Left lobe of liver (tissue), 2 donors: ENCODE results near the gene TTYH1. TPM values are rescaled to one million over a fixed set of nuclear protein-coding genes. Genes with fewer than 3 reads are reported as not detected.
"Not testable (repeated sequence)": the region's sequence is repeated elsewhere in the genome, so short reads cannot be mapped to it uniquely, and the experiment has no call there.

Source experiments
- ATAC-seq: fragments of 200-7000 bp; cut with Tn5 transposase; one replicate; pipeline ENCODE4 v1.9.1; 2020; ENCODE audit warnings: mild to moderate bottlenecking, moderate library complexity
- DNase-seq: peaks from one replicate; pipeline ENCODE4 v3.0.0-alpha.2; 2020; ENCODE audit warnings: low spot score
- total RNA-seq: library from RNA; stranded (reverse); gene quantifications from one replicate; pipeline ENCODE4 v1.2.1, GENCODE V29; 2021
- donor health status: DM: no; HTN: no; CAD: no; lungs with moderate emphysema.
- donor health status: DM: no; HTN: yes; CAD: no.

The TTYH1 gene
- 0.33 TPM for total RNA-seq

- ATAC-seq (no peak), DNase-seq (no peak)
These were observed at the start of gene TTYH1 for GRCh38 chr19:54415208-54415900. Gene TTYH1, plus strand, starts transcription at chr19:54415464. Its CDS starts 89 bp downstream, at chr19:54415553.

DNA sequence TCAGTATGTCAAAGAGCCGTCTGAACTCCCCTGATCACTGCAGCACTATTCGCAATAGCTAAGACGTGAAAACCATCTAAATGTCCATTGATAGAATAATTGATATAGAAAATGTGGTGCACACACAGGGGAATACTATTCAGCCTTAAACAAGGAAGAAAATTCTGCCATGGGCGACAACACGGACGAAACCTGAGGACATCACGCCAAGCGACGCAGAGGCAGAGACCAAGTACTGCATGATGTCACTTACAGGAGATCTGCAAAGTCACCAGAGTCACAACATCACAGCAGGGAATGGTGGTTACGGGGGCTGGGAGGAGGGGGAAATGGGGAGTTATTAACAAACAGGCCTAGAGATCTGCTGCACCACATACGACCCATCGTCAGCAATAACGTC lies 49.5 kb upstream of the TTYH1 start:
- not testable (repeated sequence) for DNase-seq, ATAC-seq

DNA sequence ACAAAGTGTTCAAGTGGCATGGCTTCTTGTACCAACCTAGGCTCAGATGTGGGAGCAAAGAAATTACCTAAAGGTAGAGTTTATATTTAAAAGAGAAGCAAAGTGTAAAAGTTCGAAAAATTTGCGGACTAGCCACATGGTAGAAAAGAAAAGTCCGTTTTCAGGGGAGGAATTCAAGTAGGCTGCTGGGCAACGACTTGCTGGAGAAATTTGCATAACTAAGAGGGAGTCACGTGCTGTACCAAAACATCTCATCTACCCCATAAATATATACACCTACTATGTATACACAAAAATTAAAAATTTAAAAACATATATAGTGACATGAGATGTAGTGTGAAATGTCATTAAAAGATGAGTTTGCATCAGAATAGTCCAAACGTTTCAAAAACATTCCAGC lies 48.5 kb upstream of the TTYH1 start:
- DNase-seq (no peak), ATAC-seq (no peak)

DNA sequence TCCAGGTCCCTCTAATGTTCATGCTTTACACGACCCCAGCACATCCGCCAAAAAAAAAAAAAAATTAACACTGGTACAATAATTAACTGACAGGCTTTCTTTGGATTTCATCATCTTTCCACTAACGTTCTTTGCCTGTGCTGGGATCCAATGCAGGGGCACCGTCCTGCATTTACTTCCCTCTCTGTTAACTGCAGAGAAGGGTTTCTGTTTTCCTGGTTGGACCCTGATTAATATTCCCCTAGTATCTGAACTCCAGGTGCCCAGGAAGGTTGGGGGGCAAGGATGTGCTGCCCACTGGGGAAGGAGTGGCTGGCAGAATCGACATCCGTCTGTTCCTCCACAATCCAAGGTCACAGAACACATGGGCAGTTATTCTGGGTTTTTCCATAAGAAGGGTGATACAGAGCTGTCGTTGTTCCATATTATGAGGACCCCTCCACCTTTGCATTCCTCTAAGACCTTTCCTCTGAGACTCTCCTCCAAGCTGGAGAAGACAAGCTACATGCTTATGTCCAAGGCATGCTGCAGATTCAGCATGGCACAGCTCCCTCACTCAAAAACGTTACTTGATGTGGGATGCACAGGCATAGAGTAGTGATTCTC lies 46.1 kb upstream of the TTYH1 start:
- ATAC-seq (no peak), DNase-seq (no peak)

DNA sequence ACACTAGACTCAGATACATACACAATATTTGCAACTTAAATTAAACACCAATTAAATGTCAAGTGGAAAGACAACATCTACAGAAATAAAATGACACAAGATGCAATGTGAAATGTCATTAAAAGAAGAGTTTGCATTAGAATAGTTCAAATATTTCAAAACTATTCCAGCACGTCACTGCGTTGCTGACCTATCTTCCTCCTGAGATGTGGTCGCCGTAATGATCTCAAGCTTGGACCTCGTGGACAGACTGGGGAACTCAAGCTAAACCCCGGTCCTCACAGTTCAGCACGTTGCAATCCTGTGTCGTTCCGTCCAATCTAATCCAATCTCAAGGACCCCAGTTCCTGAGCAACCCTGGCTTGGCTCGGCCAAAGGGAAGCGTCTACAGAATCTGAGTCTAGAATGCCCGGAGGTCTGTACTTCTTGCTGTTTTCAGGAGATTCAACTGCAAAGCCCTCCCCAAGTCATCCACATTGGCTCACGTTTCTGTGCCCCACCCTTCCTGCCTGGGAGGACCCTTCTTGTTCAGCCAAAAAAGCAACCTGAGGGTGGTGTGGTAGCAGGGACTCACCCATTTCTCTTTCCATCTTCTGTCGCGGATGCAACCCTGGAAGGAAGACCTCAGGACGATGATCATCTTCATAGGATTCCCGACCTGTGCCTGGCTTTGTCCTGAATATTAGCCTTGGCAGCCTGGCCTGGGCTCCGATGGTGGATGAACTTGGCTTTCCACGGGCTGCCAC lies 45.4 kb upstream of the TTYH1 start:
- ATAC-seq, DNase-seq: not testable (repeated sequence)

GRCh38 chr19:54370434-54370796 lies 44.8 kb upstream of the TTYH1 start:
- ATAC-seq, DNase-seq: not testable (repeated sequence)

GRCh38 chr19:54371453-54371852 lies 43.8 kb upstream of the TTYH1 start:
- ATAC-seq, DNase-seq: not testable (repeated sequence)

DNA sequence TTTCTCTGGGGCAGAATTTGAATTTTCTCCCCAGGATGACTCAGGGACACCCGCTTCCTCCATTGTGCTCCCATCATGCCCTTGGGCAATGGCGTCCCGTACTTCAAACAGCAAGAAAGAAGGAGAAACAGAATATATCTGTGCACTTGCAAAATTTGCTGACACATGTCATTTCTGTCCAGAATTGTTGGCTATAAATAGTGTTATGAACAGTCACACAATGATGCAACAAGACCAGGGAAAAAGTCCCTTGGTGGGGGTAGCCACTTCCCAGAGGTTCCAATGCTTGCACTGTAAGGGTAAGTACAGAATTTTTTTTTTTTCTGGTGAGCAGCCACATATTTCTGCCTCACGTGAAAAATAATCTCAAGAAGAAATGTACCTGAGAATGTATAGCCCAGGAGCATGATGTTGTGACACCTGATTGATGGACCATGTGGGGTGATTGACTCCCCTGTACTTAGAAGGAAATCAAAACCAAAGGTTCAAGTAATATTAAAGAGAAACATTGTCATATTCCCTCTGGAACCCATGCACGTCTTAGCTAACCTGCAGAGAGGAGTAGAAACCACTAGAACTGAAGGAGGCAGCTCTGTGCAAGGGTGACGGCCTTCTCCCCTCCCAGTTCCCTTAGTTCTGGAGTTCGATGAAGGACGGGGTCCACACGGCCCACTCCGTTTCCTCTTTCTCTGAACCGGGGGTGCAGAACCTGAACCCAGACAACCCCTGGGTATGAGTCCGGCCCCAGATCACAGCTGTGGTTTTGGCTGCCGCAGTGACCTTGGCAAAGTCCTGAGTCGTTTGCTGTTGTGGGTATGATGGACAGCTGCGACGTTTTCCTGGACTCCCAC lies 41.3 kb upstream of the TTYH1 start:
- no peak for ATAC-seq
- no peak for DNase-seq

DNA sequence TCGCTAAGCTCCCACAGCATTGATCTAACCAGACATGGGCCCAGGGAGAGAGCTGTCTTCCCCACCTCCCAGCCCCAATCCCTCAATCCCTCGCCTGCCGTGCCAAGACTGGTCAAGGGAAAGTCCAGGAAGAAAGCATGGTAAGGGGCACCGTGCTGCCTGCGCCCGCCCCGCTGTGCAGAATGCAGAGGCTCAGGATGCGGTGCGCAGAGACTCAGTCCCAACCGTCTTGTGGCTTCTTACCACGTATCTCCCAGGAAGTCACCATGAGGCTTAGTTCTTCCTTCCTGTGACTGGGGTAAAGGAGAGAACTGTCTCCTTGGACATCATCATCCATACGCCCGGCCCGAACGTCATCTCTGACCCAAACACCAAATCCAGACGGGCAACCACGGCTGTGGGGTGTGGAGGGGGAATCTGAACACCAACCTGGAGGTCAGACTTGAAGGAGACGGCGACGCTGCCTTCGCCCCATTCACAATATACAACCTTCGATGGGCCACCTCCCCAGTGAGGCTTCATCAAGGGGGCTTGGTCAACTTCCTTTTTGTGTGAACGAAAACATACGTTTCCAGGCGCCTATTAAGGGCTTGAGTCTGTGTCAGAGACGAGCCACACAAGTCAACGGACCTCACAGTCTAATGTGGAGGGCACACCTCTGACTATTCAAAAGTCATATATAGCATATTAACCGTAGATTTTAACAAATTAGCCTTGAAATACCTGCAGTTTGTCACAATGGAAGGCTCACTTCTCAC lies 39.9 kb upstream of the TTYH1 start:
- not testable (repeated sequence) for DNase-seq, ATAC-seq

GRCh38 chr19:54376610-54377285 lies 38.5 kb upstream of the TTYH1 start:
- DNase-seq (no peak), ATAC-seq (no peak)

DNA sequence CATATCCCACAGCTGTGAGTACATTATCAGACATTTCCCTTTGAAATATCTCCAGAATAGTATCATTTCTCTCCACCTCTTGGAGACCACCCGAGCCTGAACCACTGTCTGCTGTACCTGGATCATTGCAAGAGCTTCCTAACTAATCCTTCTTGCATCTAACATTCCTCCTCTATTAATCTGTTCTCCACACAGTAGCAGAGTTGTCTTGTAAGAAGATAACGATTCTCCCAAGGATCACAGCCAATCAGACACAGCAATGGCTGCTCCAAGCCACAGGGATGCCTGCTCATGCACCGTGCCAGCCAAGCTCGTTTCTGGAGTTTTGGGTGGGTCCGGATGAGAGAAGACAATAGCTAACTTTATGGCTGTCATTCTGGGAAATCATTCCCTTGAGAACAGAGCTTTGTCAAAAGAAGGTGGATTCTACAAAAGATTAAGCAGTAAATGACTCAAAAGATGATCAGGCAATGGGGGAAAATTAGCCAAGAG lies 36.0 kb upstream of the TTYH1 start:
- DNase-seq (no peak), ATAC-seq (no peak)

GRCh38 chr19:54380897-54381296 lies 34.4 kb upstream of the TTYH1 start:
- no peak for ATAC-seq
- DNase-seq: no peak

GRCh38 chr19:54382041-54382440 lies 33.2 kb upstream of the TTYH1 start:
- not testable (repeated sequence) for ATAC-seq, DNase-seq

GRCh38 chr19:54383330-54383729 lies 31.9 kb upstream of the TTYH1 start:
- no peak for DNase-seq
- no peak for ATAC-seq

GRCh38 chr19:54387991-54388801 lies 27.1 kb upstream of the TTYH1 start:
- ATAC-seq (peak; percentile 19), DNase-seq (no peak)

DNA sequence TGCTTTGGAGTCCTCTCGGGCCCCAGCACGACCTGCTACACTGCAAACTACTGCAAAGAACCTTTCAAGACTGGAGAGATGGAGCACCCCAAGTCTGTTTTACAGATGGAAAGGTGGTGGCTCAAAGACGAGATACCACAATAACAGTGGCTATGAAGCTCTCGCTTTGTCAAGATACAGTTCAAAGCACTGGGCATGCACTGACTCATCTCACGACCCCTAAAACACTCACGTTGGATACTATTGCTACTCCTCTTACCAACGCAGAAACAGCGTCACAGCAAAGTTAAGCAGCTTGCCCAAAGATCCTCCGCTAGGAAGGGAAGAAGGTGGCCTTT lies 26.5 kb upstream of the TTYH1 start:
- DNase-seq (no peak), ATAC-seq (no peak)

GRCh38 chr19:54389553-54389952 lies 25.7 kb upstream of the TTYH1 start:
- ATAC-seq (no peak), DNase-seq (no peak)

- ATAC-seq: peak; percentile 74
- DNase-seq: no peak
These were observed 24.2 kb upstream of the TTYH1 start for GRCh38 chr19:54390942-54391577.
